Activated CD8-positive, alpha-beta memory T cell treated with anti-CD3 and anti-CD28 coated beads for 24 hours (primary cell): ENCODE measurements around the gene MTFMT.
"Not testable (repeated sequence)": the region's sequence is repeated elsewhere in the genome, so short reads cannot be mapped to it uniquely, and the experiment has no call there.

ENCODE experiments used
- DNase-seq: peaks from one replicate; pipeline ENCODE4 v3.0.0-alpha.2; 2020

The MTFMT gene

DNA sequence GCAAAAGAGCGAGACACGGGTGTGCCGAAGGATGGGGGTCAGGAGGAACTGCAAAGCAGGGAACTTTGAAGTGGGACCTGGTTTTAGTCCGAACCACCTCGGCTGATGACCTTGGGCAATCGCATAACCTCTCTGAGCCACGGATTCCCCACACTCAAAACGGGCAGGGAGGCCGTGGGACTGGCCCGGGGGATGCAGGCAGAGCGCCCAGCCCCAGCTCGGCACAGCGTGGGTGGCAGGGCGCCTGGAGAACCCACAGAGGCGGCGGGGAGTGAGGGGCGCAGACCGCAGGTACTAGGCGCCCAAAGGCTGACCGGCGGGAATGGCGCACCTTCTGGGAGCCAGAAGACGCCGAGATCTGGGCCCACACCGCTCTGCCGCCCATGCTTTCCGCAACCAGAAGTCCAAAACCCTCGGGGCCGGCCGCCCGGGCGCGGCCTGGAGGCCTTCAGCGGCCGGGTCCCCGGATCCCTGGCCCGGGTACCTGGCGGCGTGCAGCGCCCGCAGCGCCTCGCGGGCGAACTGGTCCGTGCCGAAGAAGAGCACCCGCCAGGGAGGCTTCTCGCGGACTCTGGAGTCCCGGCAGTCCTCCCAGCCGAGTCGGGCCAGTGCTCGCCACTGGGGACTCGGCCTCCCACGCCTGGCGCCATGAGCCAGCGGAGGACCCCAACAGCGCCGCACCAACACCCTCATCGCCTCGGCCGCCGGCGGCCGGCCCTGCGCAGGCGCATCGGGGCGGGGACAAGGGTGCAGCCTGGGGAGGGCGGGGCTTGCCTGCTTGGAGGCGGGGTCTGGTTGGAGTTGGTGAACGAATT lies at the start of gene MTFMT:
TSS of gene MTFMT (minus strand) at position 719 of the 815 bp plus-strand sequence. CDS start at position 693, 26 bp downstream.
- peak; percentile 99 for DNase-seq

DNA sequence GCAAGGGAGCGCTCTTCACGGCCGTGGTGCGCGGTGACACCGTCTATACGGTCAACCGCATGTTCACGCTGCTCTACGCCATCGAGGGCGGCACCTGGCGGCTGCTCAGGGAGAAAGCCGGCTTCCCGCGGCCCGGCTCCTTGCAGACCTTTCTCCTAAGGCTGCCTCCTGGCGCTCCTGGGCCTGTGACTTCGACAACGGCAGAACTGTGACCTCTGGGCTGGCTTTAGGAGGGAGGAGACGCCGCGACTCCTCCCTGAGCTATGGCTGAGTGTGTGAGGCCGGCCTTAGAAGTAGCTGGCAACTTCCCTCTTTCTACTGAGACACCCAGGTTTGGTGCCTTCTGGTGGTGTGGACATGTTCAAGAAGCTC lies 48.5 kb upstream of the MTFMT start:
- DNase-seq = peak; percentile 76

DNA sequence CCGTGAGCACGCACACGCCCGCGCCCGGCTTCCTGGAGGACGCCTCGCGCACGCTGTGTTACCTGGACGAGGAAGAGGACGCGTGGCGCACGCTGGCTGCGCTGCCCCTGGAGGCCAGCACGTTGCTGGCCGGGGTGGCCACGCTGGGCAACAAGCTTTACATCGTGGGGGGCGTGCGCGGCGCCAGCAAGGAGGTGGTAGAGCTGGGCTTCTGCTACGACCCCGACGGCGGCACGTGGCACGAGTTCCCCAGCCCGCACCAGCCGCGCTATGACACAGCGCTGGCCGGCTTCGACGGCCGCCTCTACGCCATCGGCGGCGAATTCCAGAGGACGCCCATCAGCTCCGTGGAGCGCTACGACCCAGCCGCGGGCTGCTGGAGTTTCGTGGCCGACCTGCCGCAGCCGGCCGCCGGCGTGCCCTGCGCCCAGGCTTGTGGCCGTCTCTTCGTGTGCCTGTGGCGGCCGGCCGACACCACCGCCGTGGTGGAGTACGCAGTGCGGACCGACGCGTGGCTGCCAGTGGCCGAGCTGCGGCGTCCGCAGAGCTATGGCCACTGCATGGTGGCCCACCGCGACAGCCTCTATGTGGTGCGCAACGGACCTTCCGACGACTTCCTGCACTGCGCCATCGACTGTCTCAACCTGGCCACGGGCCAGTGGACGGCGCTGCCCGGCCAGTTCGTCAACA lies 48.0 kb upstream of the MTFMT start:
- DNase-seq = no peak

DNA sequence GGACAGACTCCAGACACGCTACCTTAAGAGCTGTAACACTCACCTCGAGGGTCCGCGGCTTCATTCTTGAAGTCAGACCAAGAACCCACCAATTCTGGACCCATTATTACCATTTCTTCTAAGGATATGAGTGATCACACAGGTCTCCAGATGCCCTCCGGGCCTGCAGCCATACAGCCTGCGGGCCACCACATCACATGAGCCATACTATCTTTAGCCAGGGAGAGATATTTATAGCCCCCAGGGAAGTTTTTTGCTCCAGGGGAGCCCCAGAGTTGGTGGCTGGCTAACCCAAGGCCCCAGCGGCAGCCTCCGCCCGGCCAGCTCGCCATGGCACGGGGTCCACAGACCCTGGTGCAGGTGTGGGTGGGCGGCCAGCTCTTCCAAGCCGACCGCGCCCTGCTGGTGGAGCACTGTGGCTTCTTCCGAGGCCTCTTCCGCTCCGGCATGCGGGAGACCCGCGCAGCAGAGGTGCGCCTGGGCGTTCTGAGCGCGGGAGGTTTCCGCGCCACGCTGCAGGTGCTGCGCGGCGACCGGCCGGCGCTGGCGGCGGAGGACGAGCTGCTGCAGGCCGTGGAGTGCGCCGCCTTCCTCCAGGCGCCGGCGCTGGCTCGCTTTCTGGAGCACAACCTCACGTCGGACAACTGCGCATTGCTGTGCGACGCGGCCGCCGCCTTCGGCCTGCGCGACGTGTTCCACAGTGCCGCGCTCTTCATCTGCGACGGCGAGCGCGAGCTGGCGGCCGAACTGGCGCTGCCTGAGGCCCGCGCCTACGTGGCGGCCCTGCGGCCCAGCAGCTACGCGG lies 47.2 kb upstream of the MTFMT start, which contains the start of gene KBTBD13:
TSS of gene KBTBD13 (plus strand) at position 261 of the 805 bp plus-strand sequence. CDS start at position 331, 70 bp downstream.
- no peak for DNase-seq

DNA sequence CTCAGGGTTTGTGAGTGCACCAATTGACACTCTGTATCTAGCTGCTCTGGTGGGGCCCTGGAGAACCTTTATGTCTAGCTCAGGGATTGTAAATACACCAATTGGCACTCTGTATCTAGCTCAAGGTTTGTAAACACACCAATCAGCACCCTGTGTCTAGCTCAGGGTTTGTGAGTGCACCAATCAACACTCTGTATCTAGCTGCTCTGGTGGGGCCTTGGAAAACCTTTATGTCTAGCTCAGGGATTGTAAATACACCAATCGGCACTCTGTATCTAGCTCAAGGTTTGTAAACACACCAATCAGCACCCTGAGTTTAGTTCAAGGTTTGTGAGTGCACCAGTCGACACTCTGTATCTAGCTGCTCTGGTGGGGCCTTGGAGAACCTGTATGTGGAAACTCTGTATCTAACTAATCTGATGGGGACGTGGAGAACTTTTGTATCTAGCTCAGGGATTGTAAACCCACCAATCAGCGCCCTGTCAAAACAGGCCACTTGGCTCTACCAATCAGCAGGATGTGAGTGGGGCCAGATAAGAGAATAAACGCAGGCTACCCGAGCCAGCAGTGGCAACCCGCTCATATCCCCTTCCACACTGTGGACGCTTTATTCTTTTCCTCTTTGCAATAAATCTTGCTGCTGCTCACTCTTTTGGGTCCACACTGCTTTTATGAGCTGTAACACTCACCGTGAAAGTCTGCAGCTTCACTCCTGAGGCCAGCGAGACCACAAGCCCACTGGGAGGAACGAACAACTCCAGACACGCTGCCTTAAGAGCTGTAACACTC lies 46.4 kb upstream of the MTFMT start:
- DNase-seq = not testable (repeated sequence)

DNA sequence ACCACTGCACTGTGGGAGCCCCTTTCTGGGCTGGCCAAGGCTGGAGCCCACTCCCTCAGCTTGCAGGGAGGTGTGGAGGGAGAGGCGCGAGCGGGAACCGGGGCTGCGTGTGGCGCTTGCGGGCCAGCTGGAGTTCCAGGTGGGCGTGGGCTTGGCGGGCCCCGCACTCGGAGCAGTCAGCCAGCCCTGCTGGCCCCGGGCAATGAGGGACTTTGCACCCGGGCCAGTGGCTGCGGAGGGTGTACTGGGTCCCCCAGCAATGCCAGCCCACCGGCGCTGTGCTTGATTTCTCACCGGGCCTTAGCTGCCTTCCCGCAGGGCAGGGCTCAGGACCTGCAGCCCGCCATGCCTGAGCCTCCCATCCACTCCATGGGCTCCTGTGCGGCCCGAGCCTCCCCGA lies 45.5 kb upstream of the MTFMT start:
- DNase-seq = not testable (repeated sequence)

DNA sequence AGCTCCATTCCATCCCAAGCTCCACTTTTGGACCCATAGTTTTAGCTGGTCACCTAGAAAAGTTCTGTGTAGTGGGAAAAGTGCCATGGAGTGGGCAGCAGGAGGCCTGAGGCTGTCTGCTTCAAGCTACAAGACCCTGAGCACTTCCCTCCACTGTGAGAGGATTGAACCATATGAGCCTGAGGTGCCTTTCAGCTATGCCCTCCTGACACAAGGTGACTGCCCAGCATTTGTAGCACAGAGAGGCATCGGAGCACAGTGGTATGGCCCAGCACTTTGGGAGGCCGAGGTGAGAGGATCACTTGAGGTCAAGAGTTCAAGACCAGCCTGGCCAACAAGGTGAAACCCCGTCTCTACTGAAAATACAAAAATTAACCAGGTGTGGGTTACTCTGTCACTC lies 43.2 kb upstream of the MTFMT start:
- DNase-seq = no peak

DNA sequence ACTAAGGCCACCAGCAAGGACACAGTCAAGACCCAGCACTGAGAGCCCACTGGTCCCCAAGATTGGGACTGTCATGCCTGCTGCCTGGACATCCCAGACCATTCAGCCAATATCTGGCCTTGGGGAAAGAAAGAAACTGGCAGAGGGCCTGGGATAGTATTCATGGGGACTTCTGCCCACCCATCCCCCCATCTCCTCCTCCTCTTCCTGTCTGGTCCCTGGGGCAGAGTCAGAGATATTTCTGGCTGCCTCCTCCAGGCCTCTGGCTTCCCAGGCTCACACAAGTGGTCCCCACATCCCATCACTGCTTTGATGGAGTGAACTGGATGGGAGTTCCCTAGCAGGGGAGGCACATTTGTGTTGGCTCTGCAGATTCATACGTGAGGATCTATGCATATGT lies 42.6 kb upstream of the MTFMT start:
- no peak for DNase-seq

DNA sequence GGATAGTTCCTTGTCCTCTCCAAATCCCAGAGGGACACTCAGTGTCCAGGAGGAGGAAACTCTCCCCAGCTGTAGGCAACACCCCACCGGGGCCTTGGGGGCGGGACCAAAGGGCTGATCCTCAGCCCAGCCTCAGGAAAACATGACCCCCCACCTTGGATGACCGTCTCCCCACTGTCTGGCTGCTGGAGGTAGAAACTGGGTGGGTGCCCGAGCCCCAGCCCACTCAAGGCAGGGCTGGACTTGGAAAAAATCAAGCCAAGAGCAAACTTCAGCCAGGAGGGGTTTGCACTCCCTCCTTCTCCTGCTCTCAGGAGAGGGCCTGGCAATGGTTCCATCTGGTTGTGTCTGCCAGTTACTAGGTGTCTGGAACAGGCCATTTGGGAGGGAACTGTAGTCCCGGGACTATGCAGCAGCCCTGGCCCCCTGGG lies 42.0 kb upstream of the MTFMT start:
- no peak for DNase-seq

DNA sequence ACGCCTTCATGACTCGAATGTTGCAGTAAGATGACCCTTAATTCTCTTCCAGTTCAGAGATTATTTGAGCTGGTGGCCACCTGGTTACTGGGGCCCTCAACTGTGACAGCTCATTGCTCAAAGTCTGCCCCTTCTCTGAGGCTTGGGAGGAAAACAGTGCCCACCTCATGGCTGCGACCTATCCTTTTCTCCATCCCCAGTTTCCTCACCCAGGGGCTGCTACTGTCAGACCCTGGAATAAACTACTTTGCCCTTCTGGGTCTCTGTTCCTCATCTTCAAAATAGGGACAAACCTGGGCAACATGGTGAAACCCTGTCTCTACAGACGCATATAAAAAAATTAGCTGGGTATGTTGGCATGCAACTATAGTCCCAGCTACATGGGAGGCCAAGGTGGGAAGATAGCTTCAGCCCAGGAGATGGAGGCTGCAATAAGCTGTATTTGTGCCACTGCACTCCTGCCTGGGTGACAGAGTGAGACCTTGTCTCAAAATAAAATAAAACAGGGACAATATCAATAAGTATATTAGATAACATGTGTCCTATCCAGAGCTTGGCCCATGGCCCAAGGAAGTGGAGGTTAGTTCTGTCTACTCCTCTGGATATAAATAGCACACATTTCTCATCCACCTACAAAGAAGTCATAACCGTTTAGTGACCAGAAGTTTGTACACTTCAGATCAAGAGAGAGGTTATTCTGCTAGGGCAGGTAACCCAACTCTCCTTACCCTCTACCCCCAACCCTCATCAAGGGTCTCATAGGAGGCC lies 40.5 kb upstream of the MTFMT start:
- no peak for DNase-seq

DNA sequence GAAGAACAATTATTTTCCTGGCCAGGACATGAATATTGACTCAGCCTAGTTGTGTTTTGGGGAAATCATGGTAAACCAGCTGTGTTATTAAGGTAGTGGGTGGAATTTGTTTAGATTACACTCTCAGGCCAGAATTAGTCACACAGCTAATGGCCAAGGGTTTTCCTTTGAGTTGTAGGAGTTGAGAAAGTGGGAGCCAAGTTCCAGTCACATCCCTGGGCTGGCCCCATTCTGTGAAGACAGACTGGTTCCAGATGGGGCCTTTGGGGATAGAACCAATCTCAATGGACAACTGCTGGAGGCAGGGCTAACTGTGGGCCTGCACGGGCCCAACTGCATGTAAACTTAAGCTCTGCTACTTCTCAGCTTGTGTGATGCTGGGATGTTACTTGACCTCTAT lies 39.7 kb upstream of the MTFMT start:
- DNase-seq = no peak

DNA sequence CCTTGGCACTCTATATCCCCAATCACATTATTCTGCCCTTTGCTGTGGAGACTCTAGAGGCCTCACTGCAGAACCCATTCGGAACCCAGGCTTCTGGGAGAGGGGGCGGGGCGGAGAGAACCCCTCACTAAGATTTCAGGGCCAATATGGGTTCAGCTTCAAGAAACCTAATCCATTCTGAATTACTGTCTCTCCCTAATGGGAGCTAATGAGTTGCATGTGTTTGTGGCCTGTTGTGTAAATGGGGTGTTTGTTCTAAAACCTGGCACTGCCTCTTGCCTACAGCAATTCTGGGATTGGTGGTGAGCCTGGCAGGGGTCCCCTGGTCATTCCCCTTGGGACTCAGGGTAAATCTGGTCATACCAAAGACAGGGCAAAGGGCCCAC lies 39.0 kb upstream of the MTFMT start:
- DNase-seq = no peak

DNA sequence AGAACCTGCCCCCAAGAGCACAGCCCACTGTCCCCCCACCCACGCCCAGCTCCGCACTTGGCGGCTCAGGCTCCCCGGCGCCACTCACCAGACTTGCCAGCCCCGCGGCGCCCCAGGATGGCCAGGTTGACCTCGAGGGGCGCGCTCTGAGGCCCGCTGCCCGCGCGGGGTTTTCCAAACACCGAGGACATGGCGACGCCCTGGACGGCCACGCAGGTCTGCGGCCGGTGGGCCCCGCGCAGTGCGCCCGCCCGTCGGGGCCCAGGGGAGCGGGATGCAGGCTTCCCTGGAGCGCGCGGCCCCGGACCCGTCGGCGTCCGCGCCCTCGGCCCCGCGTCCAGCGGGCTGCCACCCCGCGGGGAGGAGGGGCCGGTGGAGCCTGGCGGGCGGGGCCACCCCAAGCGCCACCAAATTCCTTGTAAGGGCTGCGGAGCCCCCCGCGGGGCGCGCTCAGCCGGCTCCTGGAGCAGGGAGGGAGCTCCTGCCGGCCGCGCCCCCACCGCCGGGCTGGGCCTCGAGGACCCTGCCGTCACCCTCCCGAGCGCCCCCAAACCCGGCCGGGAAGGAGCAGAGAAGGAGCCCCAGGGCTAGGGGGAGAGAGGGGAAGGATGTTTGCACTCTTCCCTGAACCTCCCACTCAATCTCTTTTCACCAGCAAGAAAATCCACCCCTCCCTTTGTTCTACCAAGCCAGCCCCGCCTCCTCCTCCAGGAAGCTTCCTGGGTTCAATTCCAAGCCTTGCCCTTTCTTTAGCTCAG lies 38.4 kb upstream of the MTFMT start, which contains the start of gene RASL12:
TSS of gene RASL12 (minus strand) at position 347 of the 758 bp plus-strand sequence. CDS start at position 191, 156 bp downstream.
- no peak for DNase-seq

DNA sequence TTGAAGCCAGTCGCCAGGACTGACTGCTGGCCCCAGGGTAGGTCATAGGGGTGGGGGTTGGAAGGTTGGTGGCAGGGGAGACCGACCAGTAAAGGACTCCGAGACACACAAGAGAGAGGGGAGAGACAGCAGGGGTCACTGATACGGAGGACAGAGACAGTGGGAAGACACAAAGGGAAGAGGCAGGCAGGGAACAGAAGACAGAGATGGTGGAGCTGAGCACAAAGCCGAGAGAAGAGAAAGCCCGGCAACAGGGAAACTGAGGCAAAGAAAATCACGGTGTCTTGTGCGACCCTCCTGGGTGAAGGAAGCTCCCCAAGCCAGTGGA lies 37.8 kb upstream of the MTFMT start:
- no peak for DNase-seq

DNA sequence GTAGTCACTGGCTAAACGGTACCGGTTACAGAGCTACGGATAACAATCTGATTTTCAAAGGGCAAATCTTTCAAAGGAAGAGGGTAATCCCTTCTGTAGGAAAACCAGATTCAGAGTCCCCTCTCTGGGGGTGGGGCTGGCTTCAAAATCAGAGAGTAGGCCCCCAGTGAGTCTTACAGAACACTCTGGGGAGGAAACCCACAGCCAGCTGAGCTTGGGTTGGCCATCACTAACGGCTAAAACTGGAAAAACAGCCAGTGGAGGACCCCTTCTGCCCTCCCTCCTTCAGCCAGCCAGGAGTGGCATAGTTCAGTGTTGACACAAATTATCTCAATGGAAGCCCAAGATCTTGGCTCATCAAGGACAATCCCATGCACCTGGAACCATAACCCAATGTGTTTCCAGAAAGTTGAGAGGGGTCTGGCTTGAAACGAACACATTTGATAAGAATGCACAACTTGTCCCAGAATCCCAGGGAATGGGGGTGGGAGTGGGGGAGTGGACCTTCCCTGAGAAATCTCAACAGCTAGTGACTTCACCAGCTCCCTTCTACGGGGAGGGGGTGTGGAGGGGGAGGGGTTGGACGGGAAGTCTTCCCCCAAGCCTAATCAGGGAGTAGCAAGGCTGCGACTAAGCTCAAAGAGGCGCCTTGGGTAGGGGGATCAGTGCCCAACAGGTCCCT lies 37.3 kb upstream of the MTFMT start:
- DNase-seq = no peak

DNA sequence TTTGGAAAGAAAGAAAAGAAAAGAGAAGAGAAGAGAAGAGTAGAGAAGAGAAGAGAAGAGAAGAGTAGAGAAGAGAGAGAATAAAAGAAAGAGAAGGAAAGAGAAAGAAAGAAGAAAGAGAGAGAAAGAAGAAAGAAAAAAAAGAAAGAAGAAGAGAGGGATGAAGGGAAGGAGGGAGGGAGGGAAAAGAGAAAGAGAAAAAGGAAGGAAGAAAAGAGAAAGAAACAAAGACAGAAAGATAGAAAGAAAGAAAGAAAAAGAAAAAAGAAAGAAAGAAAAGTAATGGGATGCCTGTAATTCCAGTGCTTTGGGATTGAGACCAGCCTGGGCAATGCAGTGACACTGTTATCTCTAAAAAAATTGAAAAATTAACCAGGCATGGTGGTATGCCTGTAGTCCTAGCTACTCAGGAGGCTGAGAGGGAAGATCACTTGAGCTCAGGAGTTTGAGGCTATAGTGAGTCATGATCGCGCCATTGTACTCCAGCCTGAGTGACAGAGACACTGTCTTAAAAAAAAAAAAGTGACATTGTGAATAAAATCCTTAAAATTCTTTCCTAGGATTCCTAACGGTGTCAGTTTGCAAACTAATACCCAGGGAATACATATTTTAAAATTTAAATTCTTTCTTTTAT lies 36.7 kb upstream of the MTFMT start:
- no peak for DNase-seq

DNA sequence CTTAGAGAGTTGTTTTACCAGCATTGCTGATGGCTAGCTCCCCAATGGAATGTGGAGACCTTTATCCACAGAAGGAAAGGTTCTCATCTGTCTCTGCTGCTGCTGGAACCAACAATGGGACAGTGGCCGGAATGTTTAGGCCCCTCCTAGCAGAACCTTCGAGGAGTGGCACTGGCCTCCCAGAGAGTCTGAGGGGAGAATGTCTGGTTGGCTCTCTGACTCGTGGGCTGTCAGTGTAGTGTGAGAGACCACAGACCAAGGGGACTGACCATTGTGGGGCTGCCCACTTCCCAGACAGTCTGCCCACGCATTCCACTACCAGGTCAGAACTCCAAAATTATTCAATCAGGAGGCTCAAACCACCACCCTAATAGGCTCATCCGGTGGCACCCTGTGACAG lies 33.3 kb upstream of the MTFMT start:
- DNase-seq = no peak

DNA sequence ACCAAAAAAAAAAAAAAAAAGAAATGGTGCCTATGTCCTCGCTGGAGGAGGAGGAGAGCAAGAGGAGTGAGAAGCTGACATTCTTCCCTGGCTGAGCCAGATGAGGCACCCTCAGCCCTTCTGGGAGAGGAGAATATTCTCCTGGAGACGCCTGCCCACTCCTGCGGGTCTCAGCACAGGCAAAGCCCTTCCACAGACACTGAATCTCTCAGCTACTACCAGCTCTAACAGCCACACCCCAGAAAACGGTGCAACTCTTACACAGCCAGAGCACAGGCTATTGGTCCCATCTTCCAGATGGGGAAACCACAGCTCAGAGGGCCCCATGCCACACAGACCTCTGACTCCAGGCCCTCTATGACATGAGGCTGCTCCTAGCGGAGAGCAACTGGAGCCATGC lies 32.6 kb upstream of the MTFMT start:
- DNase-seq = no peak

DNA sequence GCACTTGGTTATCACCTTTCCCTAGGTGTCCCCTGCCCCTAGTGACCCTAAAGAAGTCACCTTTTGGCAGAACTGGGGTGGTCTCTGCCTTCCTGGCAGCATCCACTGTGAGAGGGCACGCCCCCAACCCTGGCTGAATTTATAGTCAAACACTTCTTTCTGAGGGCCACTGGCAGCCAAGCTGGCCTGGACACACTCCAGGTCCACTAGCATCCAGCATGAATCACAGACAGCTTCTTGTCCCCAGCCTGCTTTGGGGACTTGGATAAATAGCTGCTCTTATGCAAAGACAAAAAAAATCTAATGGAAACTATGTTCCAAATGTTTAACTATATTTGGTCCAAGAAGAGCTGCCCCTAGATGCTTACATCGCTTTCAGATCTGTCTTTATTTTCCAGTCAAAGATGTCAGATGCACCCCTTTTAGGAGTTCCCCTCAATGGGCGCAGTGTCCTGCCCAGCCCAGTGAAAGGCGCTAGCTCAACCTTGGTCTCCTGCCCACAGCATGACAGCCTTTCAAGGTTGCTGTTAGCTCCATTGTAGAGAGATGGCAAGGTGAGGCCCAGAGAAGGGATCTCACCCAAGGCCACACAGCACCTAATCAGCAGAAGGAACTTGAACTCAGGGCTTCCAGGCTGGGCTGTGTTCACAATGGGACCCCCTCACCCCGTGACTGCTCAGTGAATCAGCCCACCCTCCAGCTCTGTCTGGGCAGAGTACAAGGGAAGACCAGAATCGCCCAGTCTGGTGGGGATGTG lies 31.4 kb upstream of the MTFMT start:
- DNase-seq = no peak
